ENCODE results near the gene TRAPPC8.
"Not testable (repeated sequence)": the region's sequence is repeated elsewhere in the genome, so short reads cannot be mapped to it uniquely, and the experiment has no call there.

Gene TRAPPC8

GRCh38 chr18:31876707-31877106 is 66.2 kb downstream of the TRAPPC8 start:
- FAIRE-seq (no peak), DNase-seq (ENCODE audit: low spot score) (no peak)

GRCh38 chr18:31875301-31875700 is 67.6 kb downstream of the TRAPPC8 start:
- FAIRE-seq (no peak), DNase-seq (ENCODE audit: low spot score) (no peak)

- no peak for FAIRE-seq
- no peak for DNase-seq (ENCODE audit: low spot score)
Observed at GRCh38 chr18:31863103-31863502, 79.8 kb downstream of the TRAPPC8 start.

- FAIRE-seq (no peak), DNase-seq (ENCODE audit: low spot score) (no peak)
Observed at GRCh38 chr18:31860488-31860887, 82.4 kb downstream of the TRAPPC8 start.

- no peak for FAIRE-seq
Observed at GRCh38 chr18:31857526-31858106, 85.3 kb downstream of the TRAPPC8 start.

GRCh38 chr18:31850844-31851243 is 92.1 kb downstream of the TRAPPC8 start:
- DNase-seq (ENCODE audit: low spot score) (no peak), FAIRE-seq (no peak)

More at GRCh38 chr18:31857526-31858106, 85.3 kb downstream of the TRAPPC8 start:
- no peak for DNase-seq (ENCODE audit: low spot score)

GRCh38 chr18:31840499-31840898 is 102.4 kb downstream of the TRAPPC8 start:
- no peak for FAIRE-seq
- no peak for DNase-seq (ENCODE audit: low spot score)

GRCh38 chr18:31837879-31838278 is 105.0 kb downstream of the TRAPPC8 start:
- DNase-seq (ENCODE audit: low spot score): no peak
- no peak for FAIRE-seq

- FAIRE-seq (no peak), DNase-seq (ENCODE audit: low spot score) (no peak)
Observed at GRCh38 chr18:31835528-31836133, 107.3 kb downstream of the TRAPPC8 start.

- FAIRE-seq: no peak
- no peak for DNase-seq (ENCODE audit: low spot score)
Observed at GRCh38 chr18:31831903-31832302, 111.0 kb downstream of the TRAPPC8 start.

- DNase-seq (ENCODE audit: low spot score): no peak
- no peak for FAIRE-seq
Observed at GRCh38 chr18:31830686-31831085, 112.2 kb downstream of the TRAPPC8 start.

GRCh38 chr18:31828613-31829012 is 114.3 kb downstream of the TRAPPC8 start:
- FAIRE-seq (no peak), DNase-seq (ENCODE audit: low spot score) (no peak)

GRCh38 chr18:31826673-31827325 is 116.1 kb downstream of the TRAPPC8 start:
- not testable (repeated sequence) for FAIRE-seq; DNase-seq (ENCODE audit: low spot score)

GRCh38 chr18:31825772-31826171 is 117.2 kb downstream of the TRAPPC8 start:
- DNase-seq (ENCODE audit: low spot score): no peak
- FAIRE-seq: no peak

GRCh38 chr18:31821545-31822171 is 121.3 kb downstream of the TRAPPC8 start:
- DNase-seq (ENCODE audit: low spot score): no peak
- FAIRE-seq: no peak

GRCh38 chr18:31819925-31820229 is 123.1 kb downstream of the TRAPPC8 start:
- no peak for FAIRE-seq

GRCh38 chr18:31819106-31819924 is 123.6 kb downstream of the TRAPPC8 start:
- DNase-seq (ENCODE audit: low spot score): peak; percentile 27
- FAIRE-seq: peak; percentile 35

More at GRCh38 chr18:31819925-31820229, 123.1 kb downstream of the TRAPPC8 start:
- DNase-seq (ENCODE audit: low spot score): no peak

GRCh38 chr18:31814132-31814531 is 128.8 kb downstream of the TRAPPC8 start:
- FAIRE-seq (no peak), DNase-seq (ENCODE audit: low spot score) (no peak)

GRCh38 chr18:31810336-31811130 is 132.4 kb downstream of the TRAPPC8 start:
- not testable (repeated sequence) for FAIRE-seq; DNase-seq (ENCODE audit: low spot score)

- FAIRE-seq; DNase-seq (ENCODE audit: low spot score): not testable (repeated sequence)
Observed at GRCh38 chr18:31809049-31809448, 133.9 kb downstream of the TRAPPC8 start.

- FAIRE-seq: no peak
- DNase-seq (ENCODE audit: low spot score): no peak
Observed at GRCh38 chr18:31801078-31801477, 141.8 kb downstream of the TRAPPC8 start.

Measured in RCC 7860 (cell line).